ENCODE data around the gene LCN9.

The LCN9 gene

DNA sequence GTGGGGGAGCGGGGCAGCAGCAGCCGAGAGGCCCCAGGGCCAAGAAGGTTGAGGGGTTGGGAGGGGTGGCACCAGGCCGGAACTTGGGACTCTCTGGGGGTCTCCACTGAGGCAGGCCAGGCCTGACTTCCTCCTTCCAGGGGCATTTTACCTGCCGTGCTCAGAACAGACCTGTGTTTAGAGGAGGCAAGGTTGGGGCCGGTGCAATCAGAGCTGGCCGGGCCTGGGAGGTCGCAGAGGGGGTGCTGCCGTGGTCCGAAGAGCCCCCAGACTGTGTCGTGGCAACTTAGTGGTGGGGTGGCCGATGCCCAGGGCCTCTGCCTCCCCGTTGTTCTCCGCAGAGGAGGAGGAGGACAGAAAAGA, 45.6 kb upstream of the LCN9 start:
- TF ChIP-seq, protein P1, sequence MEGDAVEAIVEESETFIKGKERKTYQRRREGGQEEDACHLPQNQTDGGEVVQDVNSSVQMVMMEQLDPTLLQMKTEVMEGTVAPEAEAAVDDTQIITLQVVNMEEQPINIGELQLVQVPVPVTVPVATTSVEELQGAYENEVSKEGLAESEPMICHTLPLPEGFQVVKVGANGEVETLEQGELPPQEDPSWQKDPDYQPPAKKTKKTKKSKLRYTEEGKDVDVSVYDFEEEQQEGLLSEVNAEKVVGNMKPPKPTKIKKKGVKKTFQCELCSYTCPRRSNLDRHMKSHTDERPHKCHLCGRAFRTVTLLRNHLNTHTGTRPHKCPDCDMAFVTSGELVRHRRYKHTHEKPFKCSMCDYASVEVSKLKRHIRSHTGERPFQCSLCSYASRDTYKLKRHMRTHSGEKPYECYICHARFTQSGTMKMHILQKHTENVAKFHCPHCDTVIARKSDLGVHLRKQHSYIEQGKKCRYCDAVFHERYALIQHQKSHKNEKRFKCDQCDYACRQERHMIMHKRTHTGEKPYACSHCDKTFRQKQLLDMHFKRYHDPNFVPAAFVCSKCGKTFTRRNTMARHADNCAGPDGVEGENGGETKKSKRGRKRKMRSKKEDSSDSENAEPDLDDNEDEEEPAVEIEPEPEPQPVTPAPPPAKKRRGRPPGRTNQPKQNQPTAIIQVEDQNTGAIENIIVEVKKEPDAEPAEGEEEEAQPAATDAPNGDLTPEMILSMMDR (conservative IDR thresholded peaks at IDR 0.05; ENCODE audit: low read depth, low read length), result no peak
- DNase-seq (ENCODE audit: low read depth), result no peak
- H3K4me3 ChIP-seq (ENCODE audit: low read length), result no peak overlapping the region

DNA sequence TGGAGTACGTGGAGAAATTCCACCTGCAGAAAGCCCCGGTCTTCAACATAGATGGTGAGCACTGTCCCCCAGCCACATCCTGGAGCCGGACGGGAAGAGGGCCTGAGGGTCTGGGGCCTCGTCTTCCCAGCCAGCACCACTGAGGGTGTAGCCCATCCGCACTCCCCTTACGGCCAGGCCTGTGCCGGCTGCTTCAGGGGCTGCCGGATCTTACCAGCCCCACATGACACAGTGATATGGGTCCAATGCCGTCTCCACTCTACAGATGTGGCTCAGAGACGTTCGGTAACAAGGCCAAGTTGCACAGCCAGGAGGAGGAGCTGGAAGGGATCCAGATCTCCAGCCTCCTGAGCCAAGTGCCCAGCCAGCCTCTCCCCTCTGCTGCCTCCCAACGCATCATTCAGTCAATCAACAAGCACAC, 45.1 kb upstream of the LCN9 start:
- no peak for DNase-seq (ENCODE audit: low read depth)
- TF ChIP-seq, protein P1 (conservative IDR thresholded peaks at IDR 0.05; ENCODE audit: low read depth, low read length), result no peak
- no peak overlapping the region for H3K4me3 ChIP-seq (ENCODE audit: low read length)

DNA sequence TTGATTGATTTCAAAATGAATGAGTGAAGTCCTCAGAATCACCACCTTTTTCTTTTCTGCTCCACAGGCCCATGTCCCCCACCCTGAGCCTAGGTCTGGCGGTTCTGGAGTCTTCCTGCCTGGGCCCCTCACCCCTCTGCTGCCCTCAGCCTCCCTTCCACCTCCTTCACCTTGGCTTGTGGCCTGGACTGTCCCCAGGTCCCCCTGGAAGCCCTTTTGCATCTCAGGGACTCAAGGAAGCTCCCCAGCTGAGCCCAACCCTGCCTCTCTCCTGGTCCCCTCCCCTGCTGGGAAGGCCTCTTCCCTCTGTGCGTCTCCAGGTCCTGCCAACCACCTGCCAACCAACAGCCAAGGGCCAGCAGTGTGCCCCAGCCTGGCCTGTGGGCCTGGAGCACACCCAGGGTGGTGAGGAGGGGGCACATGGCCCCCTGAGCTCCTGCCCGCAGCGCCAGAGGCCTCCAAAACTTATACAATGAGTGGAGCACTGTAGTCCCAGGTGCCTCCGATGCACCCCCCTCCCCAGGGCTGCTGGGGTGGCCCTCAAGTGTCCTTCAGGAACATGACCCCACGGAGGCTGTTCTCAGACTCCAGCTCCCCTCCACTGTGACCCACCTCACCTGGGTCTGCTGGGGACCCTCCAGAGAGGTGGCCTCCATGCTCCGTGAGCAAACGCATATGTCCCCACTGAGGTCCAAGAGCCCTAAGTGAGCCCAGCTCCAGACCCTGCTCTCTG, 44.1 kb upstream of the LCN9 start:
- no peak for DNase-seq (ENCODE audit: low read depth)
- no peak overlapping the region for H3K4me3 ChIP-seq (ENCODE audit: low read length)
- TF ChIP-seq, protein P1 (conservative IDR thresholded peaks at IDR 0.05; ENCODE audit: low read depth, low read length), result no peak

DNA sequence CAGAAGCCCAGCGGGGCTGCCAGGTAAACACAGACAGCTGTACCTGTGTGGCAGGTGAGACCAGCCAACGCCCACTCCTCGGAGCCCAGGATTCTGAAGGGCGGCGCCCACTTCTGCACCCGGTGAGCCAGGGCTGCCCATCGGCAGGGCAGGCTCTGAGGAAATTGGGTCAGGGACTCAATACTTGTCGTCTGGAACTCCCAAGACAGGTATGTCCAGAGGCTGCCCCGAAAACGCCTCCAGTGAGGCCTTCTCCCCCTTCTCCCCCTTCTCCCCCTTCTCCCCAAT, 43.6 kb upstream of the LCN9 start:
- no peak for DNase-seq (ENCODE audit: low read depth)
- H3K4me3 ChIP-seq (ENCODE audit: low read length), result no peak overlapping the region
- TF ChIP-seq, protein P1 (conservative IDR thresholded peaks at IDR 0.05; ENCODE audit: low read depth, low read length), result no peak

DNA sequence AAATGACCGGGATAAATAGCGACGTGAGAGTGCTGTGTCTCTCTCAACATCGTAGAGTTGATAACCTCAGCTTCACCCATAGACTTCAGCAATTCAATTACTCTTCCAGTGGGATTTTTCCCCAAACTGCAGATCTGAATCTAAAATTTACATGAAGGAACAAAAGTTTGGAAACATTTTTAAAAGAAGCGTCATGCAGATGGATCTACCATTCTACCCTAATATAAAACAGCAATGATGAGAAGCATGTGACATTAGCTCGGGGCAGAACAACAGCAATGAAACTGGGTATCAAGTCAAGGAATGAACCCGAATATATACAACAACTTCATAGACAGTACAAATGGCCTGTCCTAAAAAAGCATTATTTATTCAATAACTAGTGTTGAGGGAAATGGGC, 42.6 kb upstream of the LCN9 start:
- no peak overlapping the region for H3K4me3 ChIP-seq (ENCODE audit: low read length)
- TF ChIP-seq, protein P1 (conservative IDR thresholded peaks at IDR 0.05; ENCODE audit: low read depth, low read length), result no peak
- no peak for DNase-seq (ENCODE audit: low read depth)

DNA sequence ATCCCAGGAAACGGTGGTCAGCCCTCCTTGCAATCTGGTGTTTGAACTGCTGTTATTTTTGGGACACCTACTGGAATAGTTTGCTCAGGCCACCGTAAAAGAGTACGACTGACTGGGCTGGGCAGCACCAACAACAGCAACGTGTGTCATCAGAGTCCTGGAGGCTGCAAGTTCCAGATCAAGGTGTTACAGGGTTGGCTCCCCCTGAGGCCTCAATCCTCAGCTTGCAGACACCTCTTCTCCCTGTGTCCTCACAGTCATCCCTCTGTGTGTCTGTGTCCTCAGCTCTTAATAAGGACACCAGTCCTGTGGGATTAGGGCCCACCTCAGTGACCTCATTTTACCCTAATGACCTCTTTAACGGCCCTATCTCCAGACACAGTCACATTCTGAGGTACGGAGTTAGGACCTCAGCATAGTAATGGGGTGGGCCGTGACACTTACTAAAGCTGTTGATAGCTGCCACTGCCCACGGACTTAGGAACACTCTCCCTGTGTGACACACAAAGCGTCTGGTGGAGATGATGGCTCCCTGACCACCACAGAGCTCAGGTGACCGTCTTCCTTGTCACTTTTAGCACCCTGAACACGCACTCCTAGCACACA, 40.6 kb upstream of the LCN9 start:
- H3K4me3 ChIP-seq (ENCODE audit: low read length), result no peak overlapping the region
- TF ChIP-seq, protein P1 (conservative IDR thresholded peaks at IDR 0.05; ENCODE audit: low read depth, low read length), result no peak

DNA sequence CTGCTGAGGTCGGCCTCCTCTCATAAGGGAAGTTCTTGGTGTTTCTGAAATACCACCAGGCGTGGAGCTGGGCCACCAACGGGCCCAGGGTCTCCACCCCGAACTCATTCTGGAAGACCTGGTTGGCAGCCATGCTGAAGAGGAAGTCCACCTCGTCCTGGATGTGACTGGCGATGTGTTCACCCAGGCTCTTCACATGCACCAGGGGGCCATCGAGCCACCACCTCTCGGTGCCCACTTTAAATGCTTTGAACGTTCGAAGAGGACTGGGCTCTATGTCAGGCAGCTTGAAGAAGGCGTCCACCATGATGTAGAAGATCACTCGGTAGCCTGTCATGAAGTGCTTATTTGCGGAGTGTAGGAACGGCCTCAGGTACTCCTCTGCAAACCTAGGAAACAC, 38.8 kb upstream of the LCN9 start:
- no peak for DNase-seq (ENCODE audit: low read depth)
- H3K4me3 ChIP-seq (ENCODE audit: low read length), result no peak overlapping the region
- TF ChIP-seq, protein P1 (conservative IDR thresholded peaks at IDR 0.05; ENCODE audit: low read depth, low read length), result no peak

More for the DNA sequence above, 40.6 kb upstream of the LCN9 start:
- DNase-seq (ENCODE audit: low read depth), result no peak

Measured in retinal pigment epithelial cell (primary cell).